HL-60 (cell line): ENCODE measurements around the gene CYP2R1.
"Not testable (repeated sequence)": the region's sequence is repeated elsewhere in the genome, so short reads cannot be mapped to it uniquely, and the experiment has no call there.

ENCODE experiments used
- DNase-seq, 2 experiments: peaks; one replicate each; pipeline ENCODE4 v3.0.0-alpha.2; 2010 to 2020; ENCODE audit warnings: low read depth in 1 of 2, low spot score in 1 of 2
- H3K27ac ChIP-seq: fragments of 250-450 bp; sonication (Bioruptor Pico); replicated peaks from 2 replicates; pipeline ENCODE4 v1.5.1; 2020; ENCODE audit warnings: mild to moderate bottlenecking, moderate library complexity
- H3K27me3 ChIP-seq: fragments of 250-450 bp; sonication (Bioruptor Pico); 2 replicates; pipeline ENCODE4 v1.5.1; 2021; ENCODE audit warnings: mild to moderate bottlenecking, moderate library complexity; ENCODE audit not compliant: insufficient read depth, poor library complexity, severe bottlenecking
- H3K4me3 ChIP-seq: replicated peaks from 2 replicates; pipeline ENCODE4 v1.5.1; 2011; ENCODE audit warnings: mild to moderate bottlenecking, control low read depth, low read length; ENCODE audit not compliant: insufficient read depth
- GABPA ChIP-seq: IDR thresholded peaks from 2 replicates; pipeline ENCODE4 v1.6.1; 2012; ENCODE audit warnings: low read depth
- POLR2AphosphoS5 ChIP-seq: IDR thresholded peaks from 2 replicates; pipeline ENCODE4 v1.6.1; 2012; ENCODE audit warnings: low read depth
- REST ChIP-seq: IDR thresholded peaks from 2 replicates; pipeline ENCODE4 v1.6.1; 2012; ENCODE audit warnings: low read depth; ENCODE audit not compliant: insufficient replicate concordance
- SPI1 ChIP-seq: IDR thresholded peaks from 2 replicates; pipeline ENCODE4 v1.6.1; 2012; ENCODE audit warnings: low read depth, mild to moderate bottlenecking, borderline replicate concordance
- TF ChIP-seq, protein P1 (sequence below): IDR thresholded peaks from one replicate; pipeline ENCODE4 v1.5.1; 2011; ENCODE audit warnings: low read length, control low read depth, inconsistent platforms; ENCODE audit not compliant: insufficient read depth

The CYP2R1 gene

DNA sequence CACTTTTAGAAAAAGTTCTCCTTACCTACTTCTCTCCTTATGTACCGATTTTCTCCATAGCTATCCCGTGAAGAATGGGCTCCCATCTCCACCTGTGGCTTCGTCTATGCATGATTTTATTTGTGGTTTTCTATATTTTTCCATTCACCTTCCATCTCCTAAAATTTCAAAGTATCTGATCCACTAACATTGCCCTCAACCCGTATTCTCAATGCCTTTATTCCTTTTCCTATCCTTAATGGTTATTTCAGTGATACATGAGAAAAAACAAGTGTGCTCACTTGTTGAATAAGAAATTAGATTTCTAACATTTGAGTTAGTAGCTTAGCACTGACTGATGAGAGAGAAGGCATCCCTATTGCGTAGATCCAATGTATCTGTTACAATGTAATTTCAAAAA is 16.9 kb downstream of the CYP2R1 start:
- TF ChIP-seq SPI1 = no peak
- no peak for TF ChIP-seq GABPA
- TF ChIP-seq REST = no peak
- TF ChIP-seq POLR2AphosphoS5 = no peak
- TF ChIP-seq, protein P1, sequence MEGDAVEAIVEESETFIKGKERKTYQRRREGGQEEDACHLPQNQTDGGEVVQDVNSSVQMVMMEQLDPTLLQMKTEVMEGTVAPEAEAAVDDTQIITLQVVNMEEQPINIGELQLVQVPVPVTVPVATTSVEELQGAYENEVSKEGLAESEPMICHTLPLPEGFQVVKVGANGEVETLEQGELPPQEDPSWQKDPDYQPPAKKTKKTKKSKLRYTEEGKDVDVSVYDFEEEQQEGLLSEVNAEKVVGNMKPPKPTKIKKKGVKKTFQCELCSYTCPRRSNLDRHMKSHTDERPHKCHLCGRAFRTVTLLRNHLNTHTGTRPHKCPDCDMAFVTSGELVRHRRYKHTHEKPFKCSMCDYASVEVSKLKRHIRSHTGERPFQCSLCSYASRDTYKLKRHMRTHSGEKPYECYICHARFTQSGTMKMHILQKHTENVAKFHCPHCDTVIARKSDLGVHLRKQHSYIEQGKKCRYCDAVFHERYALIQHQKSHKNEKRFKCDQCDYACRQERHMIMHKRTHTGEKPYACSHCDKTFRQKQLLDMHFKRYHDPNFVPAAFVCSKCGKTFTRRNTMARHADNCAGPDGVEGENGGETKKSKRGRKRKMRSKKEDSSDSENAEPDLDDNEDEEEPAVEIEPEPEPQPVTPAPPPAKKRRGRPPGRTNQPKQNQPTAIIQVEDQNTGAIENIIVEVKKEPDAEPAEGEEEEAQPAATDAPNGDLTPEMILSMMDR = no peak

DNA sequence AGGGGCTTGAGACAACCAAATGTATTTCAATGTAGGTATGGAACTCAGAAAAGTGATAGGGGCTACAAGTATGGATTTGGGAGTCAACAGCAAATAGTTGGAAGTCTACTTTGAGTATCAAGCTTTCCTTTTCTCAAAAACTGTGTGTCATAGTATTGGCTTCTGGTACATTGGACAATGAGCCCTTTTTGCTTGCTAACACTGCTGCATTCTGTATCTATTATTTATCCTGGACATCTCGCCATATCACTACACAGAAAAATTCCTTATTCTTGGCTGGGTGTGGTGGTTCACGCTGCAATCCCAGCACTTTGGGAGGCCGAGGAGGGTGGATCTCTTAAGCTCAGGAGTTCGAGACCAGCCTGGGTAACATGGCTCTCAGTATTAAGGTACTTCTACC is 18.4 kb downstream of the CYP2R1 start:
- no peak for TF ChIP-seq REST
- no peak for TF ChIP-seq POLR2AphosphoS5
- TF ChIP-seq SPI1 = no peak
- TF ChIP-seq, protein P1 = no peak
- TF ChIP-seq GABPA = no peak
- no peak for DNase-seq
- Histone ChIP-seq H3K4me3 (no peak overlapping the region), H3K27ac (no peak overlapping the region), H3K27me3 (no peaks in the 10 kb centered on the region)

More for the DNA sequence above, 16.9 kb downstream of the CYP2R1 start:
- H3K27ac ChIP-seq = no peak overlapping the region
- no peak for DNase-seq
- no peaks in the 10 kb centered on the region for H3K27me3 ChIP-seq
- H3K4me3 ChIP-seq = no peak overlapping the region

- no peak for TF ChIP-seq GABPA
- TF ChIP-seq POLR2AphosphoS5 = no peak
- TF ChIP-seq, protein P1 = no peak
- TF ChIP-seq REST = no peak
- Histone ChIP-seq H3K4me3 (no peak overlapping the region), H3K27me3 (no peaks in the 10 kb centered on the region), H3K27ac (no peak overlapping the region)
- DNase-seq = no peak
These were observed 20.0 kb downstream of the CYP2R1 start for GRCh38 chr11:14872032-14872431.

GRCh38 chr11:14863775-14864174 is 28.3 kb downstream of the CYP2R1 start:
- H3K4me3 ChIP-seq, H3K27me3 ChIP-seq, H3K27ac ChIP-seq, DNase-seq: not testable (repeated sequence)
